Fibroblast of pulmonary artery (primary cell): ENCODE measurements around the gene MYCBP2.

ENCODE experiments used
- DNase-seq: peaks from one replicate; pipeline ENCODE4 v3.0.0-alpha.2; 2010; ENCODE audit warnings: low read depth
- H3K4me3 ChIP-seq: replicated peaks from 2 replicates; pipeline ENCODE4 v1.5.1; 2011; ENCODE audit warnings: low read depth, mild to moderate bottlenecking, control low read depth, low read length, moderate library complexity
- TF ChIP-seq, protein P1 (sequence below): IDR thresholded peaks from 2 replicates; pipeline ENCODE4 v1.5.1; 2011; ENCODE audit warnings: mild to moderate bottlenecking, control low read depth, low read length, inconsistent platforms; ENCODE audit errors: missing control alignments

MYCBP2 gene, protein sequence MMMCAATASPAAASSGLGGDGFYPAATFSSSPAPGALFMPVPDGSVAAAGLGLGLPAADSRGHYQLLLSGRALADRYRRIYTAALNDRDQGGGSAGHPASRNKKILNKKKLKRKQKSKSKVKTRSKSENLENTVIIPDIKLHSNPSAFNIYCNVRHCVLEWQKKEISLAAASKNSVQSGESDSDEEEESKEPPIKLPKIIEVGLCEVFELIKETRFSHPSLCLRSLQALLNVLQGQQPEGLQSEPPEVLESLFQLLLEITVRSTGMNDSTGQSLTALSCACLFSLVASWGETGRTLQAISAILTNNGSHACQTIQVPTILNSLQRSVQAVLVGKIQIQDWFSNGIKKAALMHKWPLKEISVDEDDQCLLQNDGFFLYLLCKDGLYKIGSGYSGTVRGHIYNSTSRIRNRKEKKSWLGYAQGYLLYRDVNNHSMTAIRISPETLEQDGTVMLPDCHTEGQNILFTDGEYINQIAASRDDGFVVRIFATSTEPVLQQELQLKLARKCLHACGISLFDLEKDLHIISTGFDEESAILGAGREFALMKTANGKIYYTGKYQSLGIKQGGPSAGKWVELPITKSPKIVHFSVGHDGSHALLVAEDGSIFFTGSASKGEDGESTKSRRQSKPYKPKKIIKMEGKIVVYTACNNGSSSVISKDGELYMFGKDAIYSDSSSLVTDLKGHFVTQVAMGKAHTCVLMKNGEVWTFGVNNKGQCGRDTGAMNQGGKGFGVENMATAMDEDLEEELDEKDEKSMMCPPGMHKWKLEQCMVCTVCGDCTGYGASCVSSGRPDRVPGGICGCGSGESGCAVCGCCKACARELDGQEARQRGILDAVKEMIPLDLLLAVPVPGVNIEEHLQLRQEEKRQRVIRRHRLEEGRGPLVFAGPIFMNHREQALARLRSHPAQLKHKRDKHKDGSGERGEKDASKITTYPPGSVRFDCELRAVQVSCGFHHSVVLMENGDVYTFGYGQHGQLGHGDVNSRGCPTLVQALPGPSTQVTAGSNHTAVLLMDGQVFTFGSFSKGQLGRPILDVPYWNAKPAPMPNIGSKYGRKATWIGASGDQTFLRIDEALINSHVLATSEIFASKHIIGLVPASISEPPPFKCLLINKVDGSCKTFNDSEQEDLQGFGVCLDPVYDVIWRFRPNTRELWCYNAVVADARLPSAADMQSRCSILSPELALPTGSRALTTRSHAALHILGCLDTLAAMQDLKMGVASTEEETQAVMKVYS (N-terminal part only)

DNA sequence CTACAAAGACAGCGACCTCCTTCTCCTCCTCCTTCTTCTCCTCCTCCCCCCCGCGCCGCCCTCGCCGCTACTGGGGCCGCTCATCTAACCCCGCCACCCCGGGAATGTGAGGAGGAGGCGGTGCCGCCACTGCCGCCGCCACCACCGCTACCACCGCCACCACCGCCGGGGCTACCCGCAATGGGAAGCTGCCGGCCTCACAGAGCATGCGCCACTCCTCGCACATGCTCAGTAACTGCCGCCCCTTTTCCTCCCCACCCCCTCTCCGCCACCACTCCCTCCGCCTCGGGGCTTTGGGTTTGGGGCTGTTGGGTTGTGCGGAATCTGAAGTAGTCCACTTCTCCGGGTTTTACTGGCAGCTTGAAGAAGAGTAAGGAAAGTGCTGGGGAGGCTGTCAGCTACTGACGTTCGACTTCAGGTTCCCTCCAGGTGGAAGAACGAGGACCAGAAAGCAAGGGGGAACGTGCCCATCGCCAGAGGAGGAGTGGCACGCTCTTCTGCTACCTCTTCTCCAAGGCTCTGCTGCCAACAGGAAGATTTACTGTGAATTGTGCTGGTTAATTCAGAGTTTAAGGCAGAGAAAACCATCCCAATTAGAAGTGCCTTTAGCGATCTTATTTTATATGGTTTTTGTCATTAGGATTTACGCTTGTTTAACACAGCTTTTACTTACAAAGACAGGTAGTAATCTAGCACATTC, at the start of gene MYCBP2:
TSS of gene MYCBP2 (minus strand) at position 190 of the 700 bp plus-strand sequence. CDS start 319 bp downstream, outside the sequence.
- H3K4me3 ChIP-seq = peak within 1 kb of the TSS; percentile 89
- peak; percentile 99 for DNase-seq
- TF ChIP-seq, protein P1, sequence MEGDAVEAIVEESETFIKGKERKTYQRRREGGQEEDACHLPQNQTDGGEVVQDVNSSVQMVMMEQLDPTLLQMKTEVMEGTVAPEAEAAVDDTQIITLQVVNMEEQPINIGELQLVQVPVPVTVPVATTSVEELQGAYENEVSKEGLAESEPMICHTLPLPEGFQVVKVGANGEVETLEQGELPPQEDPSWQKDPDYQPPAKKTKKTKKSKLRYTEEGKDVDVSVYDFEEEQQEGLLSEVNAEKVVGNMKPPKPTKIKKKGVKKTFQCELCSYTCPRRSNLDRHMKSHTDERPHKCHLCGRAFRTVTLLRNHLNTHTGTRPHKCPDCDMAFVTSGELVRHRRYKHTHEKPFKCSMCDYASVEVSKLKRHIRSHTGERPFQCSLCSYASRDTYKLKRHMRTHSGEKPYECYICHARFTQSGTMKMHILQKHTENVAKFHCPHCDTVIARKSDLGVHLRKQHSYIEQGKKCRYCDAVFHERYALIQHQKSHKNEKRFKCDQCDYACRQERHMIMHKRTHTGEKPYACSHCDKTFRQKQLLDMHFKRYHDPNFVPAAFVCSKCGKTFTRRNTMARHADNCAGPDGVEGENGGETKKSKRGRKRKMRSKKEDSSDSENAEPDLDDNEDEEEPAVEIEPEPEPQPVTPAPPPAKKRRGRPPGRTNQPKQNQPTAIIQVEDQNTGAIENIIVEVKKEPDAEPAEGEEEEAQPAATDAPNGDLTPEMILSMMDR = no peak

DNA sequence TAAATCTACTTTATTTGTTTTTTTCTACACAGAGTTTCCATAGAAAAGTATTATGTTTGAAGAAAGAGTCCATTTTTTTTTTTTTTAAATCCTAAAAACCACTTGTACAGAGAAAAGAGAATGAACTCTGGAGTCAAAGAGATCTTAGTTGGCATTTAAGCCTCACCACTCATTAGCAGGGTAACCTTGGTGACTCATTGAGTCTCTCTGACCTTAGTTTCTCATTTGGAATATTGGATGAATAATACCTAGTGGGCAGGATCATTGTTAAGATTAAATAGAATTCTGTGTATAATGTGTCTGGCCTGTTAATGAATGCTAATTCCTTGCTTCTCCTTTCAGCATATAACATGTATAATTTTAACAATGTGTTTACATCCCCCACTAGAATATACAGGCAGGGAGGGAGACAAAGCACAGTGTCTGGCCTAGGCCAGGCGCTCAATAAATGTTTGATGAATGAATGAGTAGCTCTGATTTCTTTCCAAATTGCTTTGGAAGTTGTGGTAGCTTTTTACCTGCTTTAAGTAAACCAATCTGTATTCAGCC, 48.7 kb upstream of the MYCBP2 start:
- H3K4me3 ChIP-seq = no peak overlapping the region
- no peak for DNase-seq
- TF ChIP-seq, protein P1 = no peak

DNA sequence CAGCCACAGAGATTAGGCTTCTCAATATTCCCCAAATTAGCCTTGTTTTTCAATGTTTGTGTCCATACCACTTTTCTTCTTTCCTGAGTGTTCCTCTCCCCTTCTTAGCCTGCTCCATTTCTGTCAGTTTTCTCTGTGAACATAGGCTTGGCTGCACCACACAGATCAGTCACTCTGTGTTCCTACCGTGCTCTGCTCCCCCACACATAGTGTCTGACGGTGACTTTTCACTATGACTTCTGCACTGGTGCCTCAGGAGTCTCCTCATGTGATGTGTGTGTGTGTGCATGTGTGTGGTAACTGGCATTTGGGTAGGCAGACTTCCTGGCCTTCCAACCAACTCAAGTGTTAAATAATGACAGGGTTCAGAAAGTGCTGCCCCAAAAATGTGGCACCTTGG, 47.9 kb upstream of the MYCBP2 start:
- no peak for DNase-seq
- TF ChIP-seq, protein P1 = no peak
- no peak overlapping the region for H3K4me3 ChIP-seq

DNA sequence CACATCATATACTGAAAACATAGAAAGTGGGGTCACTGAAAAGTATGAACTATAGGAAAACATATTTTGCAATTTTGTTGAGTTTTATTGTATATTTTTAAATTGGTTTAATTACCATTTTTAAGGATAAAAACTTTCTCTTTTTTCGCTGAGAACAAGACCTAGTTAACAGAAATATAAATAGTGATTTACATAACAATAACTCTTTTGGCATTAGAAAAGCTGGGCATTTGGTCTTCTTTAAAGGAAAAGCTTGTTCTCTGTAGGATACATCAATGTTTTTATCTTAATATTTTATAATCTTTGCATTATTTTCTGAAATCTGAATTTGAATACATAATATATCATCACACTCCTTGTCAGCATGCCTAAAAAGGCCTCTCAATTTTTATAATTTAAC, 47.4 kb upstream of the MYCBP2 start:
- H3K4me3 ChIP-seq = no peak overlapping the region
- TF ChIP-seq, protein P1 = no peak
- no peak for DNase-seq

DNA sequence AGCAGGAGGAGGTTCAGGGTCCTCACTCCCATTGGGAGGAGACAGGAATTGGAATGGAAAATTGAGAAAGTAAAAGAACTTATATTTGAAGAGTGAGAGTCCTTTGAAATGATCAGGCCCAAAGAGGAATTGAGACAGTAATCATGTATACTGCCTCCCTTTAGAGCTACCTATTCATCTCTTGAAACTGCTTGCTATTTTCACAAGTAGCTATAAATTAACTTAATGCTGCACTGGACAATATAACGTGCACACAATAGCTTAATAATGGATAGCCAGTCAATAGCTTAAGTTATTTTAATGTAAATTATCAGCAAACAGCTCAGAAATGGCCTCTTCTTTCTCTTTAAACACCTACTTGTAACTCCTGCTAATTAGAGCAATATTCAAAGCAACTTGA, 46.6 kb upstream of the MYCBP2 start:
- DNase-seq = no peak
- TF ChIP-seq, protein P1 = no peak
- no peak overlapping the region for H3K4me3 ChIP-seq

DNA sequence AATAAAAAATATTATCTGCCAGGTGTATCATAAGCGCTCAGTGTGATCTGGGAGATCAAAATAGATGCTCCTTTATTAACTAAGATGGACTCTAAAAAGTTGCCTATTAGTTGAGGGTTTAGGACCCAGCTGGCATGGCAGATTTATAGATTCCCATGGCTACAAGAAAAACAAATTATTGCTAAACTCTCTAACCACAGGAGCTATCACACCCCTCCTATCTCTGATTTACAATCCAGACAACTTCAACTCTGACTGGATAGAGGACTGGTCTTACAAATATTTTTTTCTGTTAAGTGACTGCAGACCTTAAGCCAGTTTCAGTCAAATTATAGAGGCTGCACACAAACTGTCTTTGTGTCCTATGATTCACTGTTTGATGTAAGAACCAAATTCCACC, 45.4 kb upstream of the MYCBP2 start:
- TF ChIP-seq, protein P1 = no peak
- DNase-seq = no peak
- no peak overlapping the region for H3K4me3 ChIP-seq
